SJCRH30 (cell line): ENCODE measurements around the gene KIAA0753. TPM values are rescaled to one million over a fixed set of nuclear protein-coding genes. Genes with fewer than 3 reads are reported as not detected.
"Not testable (repeated sequence)": the region's sequence is repeated elsewhere in the genome, so short reads cannot be mapped to it uniquely, and the experiment has no call there.

ENCODE experiments used
- DNase-seq, 2 experiments: peaks; one replicate each; pipeline ENCODE4 v3.0.0-alpha.2; 2015 to 2020
- H3K27ac ChIP-seq: fragments of 250-450 bp; sonication (Bioruptor Pico); 2 replicates; pipeline ENCODE4 v1.5.1; 2020; ENCODE audit warnings: mild to moderate bottlenecking, moderate library complexity
- H3K27me3 ChIP-seq: fragments of 250-450 bp; sonication (Bioruptor Pico); 2 replicates; pipeline ENCODE4 v1.5.1; 2020; ENCODE audit warnings: mild to moderate bottlenecking, moderate library complexity
- H3K36me3 ChIP-seq: fragments of 250-450 bp; sonication (Bioruptor Pico); 2 replicates; pipeline ENCODE4 v1.5.1; 2020; ENCODE audit warnings: mild to moderate bottlenecking, moderate library complexity
- H3K4me1 ChIP-seq: fragments of 250-450 bp; sonication (Bioruptor Pico); 2 replicates; pipeline ENCODE4 v1.5.1; 2020; ENCODE audit warnings: mild to moderate bottlenecking, moderate library complexity
- H3K4me3 ChIP-seq: fragments of 250-450 bp; sonication (Bioruptor Pico); 2 replicates; pipeline ENCODE4 v1.5.1; 2020; ENCODE audit warnings: mild to moderate bottlenecking, moderate library complexity
- H3K9me3 ChIP-seq: fragments of 250-450 bp; sonication (Bioruptor Pico); replicated peaks from 2 replicates; pipeline ENCODE4 v1.5.1; 2020; ENCODE audit warnings: mild to moderate bottlenecking, moderate library complexity
- total RNA-seq: library from RNA; depleted of rRNA; stranded (reverse); fragments of >200 nt; shearing (Covaris generic); gene quantifications from 2 replicates; pipeline ENCODE4 v1.2.3, GENCODE V29; 2014

KIAA0753 gene
- total RNA-seq, 1 experiment from 2014 or later, result 14.3 TPM

DNA sequence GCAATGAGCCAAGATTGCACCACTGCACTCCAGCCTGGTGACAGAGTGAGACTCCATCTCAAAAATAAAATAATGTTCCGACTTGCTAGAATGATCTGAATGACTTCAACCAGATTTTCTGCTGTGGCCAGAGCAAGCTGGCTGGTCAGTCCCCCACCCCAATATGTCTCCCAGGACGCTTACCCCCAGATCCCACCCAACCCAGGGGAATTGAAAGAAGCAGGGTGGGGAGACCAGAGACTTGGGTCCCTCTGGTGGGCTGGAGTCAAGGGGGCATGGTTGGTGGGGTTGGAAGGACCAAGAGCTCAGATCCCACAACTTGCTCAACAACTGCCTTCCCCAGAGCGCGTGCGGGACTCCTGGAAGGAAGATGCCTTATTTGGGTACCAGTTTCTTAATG lies 17.9 kb upstream of the KIAA0753 start:
- H3K36me3 ChIP-seq, H3K4me3 ChIP-seq, H3K4me1 ChIP-seq, H3K9me3 ChIP-seq, DNase-seq, H3K27me3 ChIP-seq, H3K27ac ChIP-seq: not testable (repeated sequence)

DNA sequence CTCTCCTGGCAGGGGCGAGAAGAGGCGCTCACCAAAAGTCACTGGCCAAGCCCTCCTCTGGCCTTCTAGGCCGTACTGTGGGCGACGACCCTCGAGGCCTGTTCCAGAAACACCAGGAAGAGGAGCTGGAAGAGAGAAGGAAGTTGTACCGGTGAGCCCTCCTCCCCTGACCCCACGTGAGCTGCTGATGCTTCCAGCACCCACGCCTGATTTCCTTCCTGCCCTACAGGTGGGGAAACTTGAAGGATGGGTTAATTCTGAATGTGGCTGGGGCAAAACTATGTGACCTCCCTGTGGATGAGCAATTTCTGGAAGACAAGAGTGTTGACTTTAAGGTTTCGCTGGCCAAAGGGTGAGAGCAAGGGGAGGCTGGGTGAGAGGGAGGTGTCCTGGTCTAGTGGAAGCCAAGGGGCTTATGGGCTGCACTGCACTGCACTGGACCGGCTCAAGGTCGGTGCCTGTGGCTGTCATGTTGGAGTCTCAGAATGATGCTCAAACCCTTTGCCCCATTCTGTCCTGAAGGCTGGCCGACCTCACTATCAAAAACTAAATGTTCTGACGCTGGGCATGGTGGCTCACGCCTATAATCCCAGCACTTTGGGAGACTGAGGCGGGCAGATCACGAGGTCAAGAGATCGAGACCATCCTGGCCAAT lies 17.2 kb upstream of the KIAA0753 start:
- H3K9me3 ChIP-seq, result no peaks in the 10 kb centered on the region
- no peaks in the 10 kb centered on the region for H3K27me3 ChIP-seq
- H3K4me1 ChIP-seq, result no peaks in the 10 kb centered on the region
- no peak overlapping the region for H3K4me3 ChIP-seq
- no peaks in the 10 kb centered on the region for H3K36me3 ChIP-seq
- no peak for DNase-seq
- H3K27ac ChIP-seq, result no peak overlapping the region

DNA sequence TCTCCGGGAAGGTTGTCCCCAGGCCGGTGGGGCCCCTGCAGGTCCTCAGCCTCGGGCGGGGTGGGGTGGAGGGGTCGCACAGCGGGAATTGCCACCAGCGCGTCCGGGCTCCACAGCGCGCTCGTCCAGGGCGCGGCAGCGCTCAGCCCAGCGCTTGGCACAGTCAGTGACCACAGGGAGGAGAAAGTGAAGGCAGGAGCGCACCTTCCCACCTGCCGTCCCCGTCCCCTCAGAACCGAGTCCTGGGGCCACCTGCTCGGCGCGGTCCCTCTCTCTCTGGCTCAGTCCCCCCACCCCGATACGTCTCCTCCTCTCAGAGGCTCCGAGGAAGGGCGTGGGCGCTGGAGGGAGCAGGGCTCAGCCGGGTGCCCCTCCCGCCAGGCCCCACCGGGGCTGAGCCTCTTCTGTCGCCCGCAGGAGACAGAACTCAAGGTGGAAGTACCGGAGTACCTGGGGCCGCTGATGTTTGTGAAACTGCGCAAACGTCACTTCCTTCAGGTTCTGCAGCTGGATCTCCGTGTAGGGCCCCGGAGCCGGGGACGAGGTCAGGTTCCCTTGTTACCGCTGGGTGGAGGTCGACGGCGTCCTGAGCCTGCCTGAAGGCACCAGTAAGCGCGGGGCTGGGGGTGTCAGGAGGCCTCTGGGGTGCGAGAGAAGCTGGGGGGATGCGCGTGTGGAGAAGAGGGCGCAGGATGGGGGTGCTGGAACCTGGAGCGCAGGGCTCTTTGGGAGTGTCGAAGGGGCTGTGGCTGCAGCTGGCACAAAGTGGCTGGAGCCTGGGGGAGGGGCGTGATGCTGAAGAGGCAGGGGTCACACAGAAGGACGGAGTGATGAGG lies 16.5 kb upstream of the KIAA0753 start:
- not testable (repeated sequence) for H3K4me3 ChIP-seq, H3K36me3 ChIP-seq, H3K27ac ChIP-seq, H3K4me1 ChIP-seq, H3K27me3 ChIP-seq, H3K9me3 ChIP-seq, DNase-seq

DNA sequence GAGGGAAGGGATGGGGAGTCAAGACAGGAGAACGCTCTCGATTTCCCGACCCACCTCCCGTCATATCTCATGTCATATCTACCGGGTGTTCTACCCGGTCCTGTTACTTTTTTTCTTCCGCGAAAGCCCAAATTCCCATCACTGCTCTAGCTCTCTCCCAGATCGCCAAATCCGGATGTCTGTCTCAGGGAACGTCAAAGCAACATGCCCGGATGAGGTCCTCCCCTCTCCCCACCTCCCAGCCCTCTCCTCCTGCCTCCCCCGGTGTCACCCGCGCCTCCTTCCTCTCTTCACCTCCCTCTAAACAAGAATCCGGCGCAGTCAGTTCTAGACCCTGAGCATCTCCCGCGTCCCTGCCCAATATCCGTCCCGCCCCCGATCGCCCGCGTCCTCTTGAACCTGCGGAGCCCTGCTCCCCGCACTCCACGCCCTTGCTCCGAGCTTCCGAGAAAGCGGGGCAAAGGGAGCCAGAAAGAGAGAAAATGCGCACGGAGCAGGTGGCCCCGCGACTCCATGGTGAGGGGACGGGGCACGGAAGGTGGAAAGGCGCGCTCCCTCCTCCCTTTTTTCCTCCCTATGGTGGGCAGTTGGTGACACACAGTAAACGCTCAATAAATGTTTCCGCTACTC lies 15.3 kb upstream of the KIAA0753 start:
- H3K4me1 ChIP-seq, H3K36me3 ChIP-seq, DNase-seq, H3K4me3 ChIP-seq, H3K9me3 ChIP-seq, H3K27me3 ChIP-seq, H3K27ac ChIP-seq: not testable (repeated sequence)

DNA sequence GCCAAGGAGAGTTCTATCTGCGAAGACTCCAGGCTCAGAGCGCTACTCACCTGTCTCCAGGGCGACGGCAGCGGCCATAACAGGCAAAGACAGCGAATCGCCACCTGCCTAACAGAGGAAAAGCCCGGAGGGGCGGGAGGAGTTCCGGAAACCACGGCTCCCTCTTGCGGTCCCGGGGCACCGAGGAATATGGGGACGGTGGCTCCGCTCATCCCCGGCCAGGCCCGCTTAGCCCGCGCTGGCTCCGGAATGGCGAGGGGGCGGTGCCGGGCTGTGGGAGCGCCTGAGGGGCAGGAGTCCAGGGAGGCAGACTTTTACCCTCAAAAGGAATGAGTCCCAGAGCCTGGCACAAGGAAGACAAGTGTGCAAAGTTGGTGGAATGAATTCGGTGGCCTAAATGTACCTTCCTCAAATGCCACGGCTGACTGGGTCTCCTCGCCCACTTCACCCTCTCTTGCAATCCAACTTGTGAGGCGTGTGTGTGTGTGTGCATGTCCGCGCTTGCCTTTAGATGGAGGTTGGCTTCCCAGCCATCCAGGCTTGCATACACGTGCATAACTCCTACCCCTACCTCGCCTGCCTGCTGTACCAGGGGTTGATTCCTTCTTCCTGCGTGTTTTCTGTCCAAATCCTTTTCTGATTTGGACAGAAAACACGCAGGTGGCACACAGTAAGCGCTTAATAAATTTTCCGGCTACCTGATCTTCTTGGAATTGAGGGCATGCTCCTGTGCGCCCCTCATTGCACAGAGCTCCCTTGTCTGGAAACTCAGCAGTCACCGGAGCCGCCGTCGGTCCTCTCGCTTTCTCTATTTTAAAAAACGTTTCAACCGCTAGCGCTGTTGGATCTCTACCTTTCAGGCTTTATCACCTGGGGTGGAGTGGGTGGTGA lies 14.6 kb upstream of the KIAA0753 start:
- Histone ChIP-seq H3K27me3 (no peaks in the 10 kb centered on the region), H3K9me3 (no peaks in the 10 kb centered on the region), H3K27ac (no peak overlapping the region), H3K4me1 (peaks cover 3% of the 10 kb centered on the region; the same call in 1 of the 2 replicates), H3K4me3 (no peak overlapping the region), H3K36me3 (no peaks in the 10 kb centered on the region)
- no peak for DNase-seq

DNA sequence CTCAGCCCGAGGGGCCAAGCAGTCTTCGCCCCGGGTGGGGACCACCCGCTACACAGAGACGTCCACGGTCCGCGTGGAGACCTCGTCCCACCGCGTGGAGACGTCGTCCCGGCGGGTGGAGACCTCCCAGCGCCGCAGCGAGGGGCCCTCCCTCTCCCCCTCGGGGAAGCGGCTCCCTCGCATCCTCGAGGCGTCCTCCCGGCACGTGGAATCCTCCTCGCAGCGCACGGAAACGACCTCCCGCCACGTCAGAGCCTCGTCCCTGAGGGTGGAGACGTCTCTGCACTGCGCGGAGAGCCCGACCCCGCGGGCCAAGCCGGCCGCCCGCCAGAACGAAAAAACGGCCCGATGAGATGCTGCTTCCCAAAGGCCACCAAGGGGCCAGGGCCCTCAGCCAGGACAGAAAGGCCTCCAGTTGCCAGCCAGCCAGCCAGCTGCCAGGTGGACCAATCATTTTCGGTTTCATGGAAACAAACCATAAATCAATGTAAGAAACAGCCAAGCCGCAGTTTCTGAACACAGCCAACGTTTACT lies 11.5 kb upstream of the KIAA0753 start:
- Histone ChIP-seq H3K36me3 (0 out of 2 replicates have a peak, but pooled peaks cover 6% of the 10 kb centered on the region), H3K4me1 (peaks cover 3% of the 10 kb centered on the region; the same call in 1 of the 2 replicates), H3K27me3 (no peaks in the 10 kb centered on the region), H3K27ac (peak overlapping the region; percentile 68; the same call in 1 of the 2 replicates), H3K9me3 (no peaks in the 10 kb centered on the region), H3K4me3 (peak overlapping the region; percentile 82)
- DNase-seq, result peak; percentile 38 to 50

DNA sequence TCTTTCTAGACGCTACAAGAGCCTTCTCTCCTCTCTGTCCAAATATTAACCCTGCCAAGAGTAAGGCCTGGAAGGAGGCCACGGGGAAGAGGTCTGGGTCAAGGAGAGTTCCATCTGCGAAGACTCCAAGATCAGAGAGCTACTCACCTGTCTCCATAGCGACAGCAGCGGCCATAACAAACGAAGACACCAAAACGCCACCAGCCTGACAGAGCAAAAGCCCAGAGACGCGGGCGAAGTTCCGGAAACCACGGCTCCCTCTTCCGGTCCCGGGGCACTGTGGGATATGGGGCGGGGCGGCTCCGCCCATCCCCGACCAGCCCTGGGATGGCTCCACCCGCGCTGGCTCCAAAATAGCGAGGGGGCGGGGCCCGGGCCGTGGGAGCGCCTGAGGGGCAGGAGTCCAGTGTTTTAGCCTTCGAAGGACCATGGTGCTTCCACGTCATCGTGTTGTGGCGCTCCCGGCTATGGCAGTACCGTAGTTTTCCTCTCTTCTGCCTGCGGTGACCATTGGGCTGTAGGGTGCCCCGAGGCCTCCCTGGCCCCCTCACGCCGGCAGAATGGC lies 10.9 kb upstream of the KIAA0753 start, which contains the start of the genes C17orf100 and MED31:
Gene C17orf100, plus strand, starts transcription at position 409 of the 565 bp plus-strand sequence. Its CDS starts 152 bp downstream, at position 561.
Gene MED31, minus strand, starts transcription at position 252 of the 565 bp plus-strand sequence. Its CDS starts 77 bp downstream, at position 175.
- H3K4me3 ChIP-seq, result peak within 1 kb of the TSS; percentile 82

DNA sequence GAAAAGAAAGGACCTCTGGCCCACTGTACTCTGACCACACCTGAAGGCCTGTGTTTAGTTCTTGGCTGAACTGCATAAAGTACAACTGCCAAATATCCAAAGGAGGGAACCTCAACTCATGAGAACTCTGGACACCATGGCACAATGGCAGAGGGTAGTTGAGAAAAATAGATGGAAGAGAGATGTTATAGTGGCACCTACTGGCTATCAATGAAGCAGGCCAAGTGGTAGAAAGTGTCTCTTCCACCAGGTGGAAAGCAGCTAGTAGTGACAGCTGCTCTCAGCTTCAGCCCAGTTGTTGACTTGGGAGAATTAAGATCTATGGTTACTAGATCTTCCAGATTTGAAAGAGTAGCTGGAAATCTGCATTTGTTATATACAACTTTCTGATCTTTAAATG lies 7.7 kb upstream of the KIAA0753 start:
- peak in 1 of 2 experiments; percentile 45 for DNase-seq
- no peak overlapping the region for H3K4me3 ChIP-seq
- H3K9me3 ChIP-seq, result no peaks in the 10 kb centered on the region
- peaks cover 11% of the 10 kb centered on the region for H3K36me3 ChIP-seq
- H3K27me3 ChIP-seq, result no peaks in the 10 kb centered on the region
- peaks cover 5% of the 10 kb centered on the region; the same call in 1 of the 2 replicates for H3K4me1 ChIP-seq
- H3K27ac ChIP-seq, result no peak overlapping the region

More for the DNA sequence above, 10.9 kb upstream of the KIAA0753 start, which contains the start of the genes C17orf100 and MED31:
- peak; percentile 92 for DNase-seq
- Histone ChIP-seq H3K4me1 (peaks cover 3% of the 10 kb centered on the region; the same call in 1 of the 2 replicates), H3K9me3 (no peaks in the 10 kb centered on the region), H3K27ac (peak within 1 kb of the TSS; percentile 68), H3K36me3 (0 out of 2 replicates have a peak, but pooled peaks cover 6% of the 10 kb centered on the region), H3K27me3 (no peaks in the 10 kb centered on the region)

DNA sequence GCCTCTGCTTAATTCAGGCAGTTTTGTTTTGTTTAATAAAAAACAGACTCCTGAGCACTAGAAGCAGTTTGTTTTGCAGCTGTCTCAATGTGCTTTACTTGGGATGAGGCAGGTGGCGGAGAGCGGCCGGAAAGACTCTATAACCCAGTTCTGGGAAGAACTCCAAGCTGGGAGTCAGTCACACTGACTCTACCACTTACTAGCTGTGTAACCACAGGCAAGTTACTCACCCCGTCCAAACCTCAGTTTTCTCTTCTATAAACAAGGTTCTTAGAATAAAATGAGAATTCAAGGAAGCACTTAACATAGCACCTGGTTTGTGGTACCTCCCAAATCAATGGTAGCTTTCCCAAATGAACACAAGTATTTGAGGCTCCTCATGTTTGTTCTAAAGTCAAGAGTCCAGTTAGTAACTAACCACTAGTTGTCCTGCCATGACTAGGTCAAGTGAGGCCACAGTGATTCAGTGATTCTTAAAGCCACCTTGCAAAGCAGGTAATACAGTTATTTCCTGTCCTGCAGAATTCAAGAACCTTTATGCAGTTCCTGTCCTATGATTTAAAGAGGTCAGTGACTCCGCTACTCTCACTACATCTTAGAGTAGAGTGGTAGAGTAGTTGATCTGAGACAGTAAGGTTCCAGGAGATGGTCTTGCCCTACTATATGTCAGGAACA lies 3.1 kb upstream of the KIAA0753 start:
- DNase-seq, result peak in 1 of 2 experiments; percentile 28

DNA sequence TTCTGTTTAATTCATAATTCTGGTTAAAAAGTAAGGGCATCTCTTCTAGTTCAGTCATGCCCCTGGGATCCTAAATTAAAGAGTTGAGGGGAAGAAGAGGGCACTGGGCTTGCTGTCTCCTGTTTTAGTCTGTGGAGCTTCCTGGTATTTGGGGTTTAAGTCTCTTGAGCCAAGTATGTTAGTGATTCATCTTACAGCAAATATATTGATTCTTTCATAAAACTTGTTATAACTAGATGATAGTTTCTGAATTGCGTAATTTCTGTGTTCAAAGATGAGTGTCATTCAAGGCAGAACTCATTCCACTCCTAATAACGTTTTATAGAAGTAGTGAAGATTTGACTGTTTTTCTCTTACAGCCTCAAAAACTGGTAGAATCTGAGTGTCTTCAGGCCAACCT lies 2.1 kb upstream of the KIAA0753 start:
- H3K4me3 ChIP-seq, result no peak overlapping the region
- DNase-seq, result no peak
- peaks cover 7% of the 10 kb centered on the region for H3K36me3 ChIP-seq
- no peaks in the 10 kb centered on the region for H3K9me3 ChIP-seq
- H3K4me1 ChIP-seq, result 0 out of 2 replicates have a peak, but pooled peaks cover 8% of the 10 kb centered on the region
- no peak overlapping the region for H3K27ac ChIP-seq
- H3K27me3 ChIP-seq, result no peaks in the 10 kb centered on the region

More for the DNA sequence above, 3.1 kb upstream of the KIAA0753 start:
- no peaks in the 10 kb centered on the region for H3K9me3 ChIP-seq
- H3K4me1 ChIP-seq, result 0 out of 2 replicates have a peak, but pooled peaks cover 8% of the 10 kb centered on the region
- no peak overlapping the region for H3K27ac ChIP-seq
- no peaks in the 10 kb centered on the region for H3K27me3 ChIP-seq
- H3K4me3 ChIP-seq, result no peak overlapping the region
- peaks cover 8% of the 10 kb centered on the region for H3K36me3 ChIP-seq

DNA sequence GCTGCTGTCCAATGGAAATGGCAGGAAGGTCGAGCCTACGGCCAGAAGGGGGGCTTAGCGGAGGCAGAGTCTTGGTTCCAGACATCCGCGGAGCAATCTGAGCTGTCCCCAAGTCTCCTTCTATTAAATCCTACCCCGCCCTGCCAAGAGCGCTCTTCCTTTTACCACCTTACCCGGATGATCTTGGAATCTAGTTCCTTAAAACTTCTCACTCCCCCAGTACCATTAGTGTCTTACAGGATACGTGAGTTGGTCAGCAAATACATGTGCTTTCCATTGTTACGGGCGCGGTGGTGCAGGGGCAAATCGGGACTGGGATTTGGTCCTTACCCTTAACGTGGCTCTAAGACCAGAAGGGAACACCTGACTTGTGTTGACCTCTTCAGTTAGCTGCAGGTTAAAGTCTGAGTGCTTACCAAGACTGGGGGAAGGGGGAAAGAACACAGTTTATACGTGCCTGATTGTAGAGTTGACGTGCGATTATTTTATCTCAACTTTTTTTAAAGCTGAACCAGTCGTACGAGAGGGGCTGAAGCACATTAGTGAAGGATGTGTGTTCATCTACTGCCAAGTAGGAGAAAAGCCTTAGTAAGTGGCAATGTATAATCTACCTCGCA lies 844 bp upstream of the KIAA0753 start:
- H3K4me1 ChIP-seq, result 0 out of 2 replicates have a peak, but pooled peaks cover 8% of the 10 kb centered on the region
- H3K36me3 ChIP-seq, result peaks cover 7% of the 10 kb centered on the region
- no peaks in the 10 kb centered on the region for H3K9me3 ChIP-seq
- DNase-seq, result no peak
- peak overlapping the region; percentile 68 for H3K4me3 ChIP-seq
- H3K27ac ChIP-seq, result peak overlapping the region; percentile 76
- H3K27me3 ChIP-seq, result no peaks in the 10 kb centered on the region

DNA sequence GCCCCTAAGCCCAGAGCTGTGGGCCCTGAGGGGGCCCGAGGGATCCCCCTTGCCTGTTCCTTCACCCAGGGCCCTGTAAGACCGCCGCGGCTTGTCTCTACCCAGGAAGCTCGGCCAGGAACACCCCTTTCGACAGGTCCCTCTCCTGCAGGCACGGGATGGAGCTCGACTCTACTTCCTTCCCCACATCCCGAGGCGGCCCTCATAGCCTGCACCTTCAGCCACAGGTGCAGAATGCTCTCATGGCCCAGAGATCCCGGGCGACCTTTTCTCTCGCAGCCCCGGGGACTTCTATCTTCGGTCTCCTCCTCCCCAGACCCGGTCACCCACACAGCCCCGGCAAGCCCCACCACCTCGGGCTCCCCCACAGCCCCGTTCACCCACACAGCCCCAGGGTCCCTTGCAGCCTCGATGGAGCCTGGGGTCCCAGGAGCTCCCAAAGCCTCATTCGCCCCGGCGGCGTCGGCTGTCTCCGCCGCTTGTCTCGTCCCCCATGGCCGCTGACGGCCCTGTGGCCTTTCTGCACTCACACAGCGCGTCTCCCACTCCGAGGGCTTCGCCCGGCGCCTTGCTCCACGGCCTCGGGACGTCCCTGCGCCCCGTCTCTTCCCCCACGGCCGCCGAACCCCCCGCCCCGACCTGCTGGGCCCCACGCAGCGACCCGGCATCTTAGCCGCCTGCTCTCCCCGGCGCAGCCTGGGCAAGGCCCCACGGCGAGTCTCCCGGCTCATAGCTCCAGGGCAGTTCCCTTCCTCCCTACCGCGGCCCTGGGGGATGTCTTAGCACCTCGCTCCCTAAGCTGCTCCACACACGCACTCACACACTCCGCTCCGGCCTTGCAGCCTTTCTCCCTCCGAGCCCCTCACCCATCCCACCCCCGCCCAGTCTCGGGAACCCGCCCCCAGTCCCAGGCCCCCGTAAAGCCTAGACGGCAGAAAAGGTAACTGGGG lies 650 bp downstream of the KIAA0753 start:
- H3K27me3 ChIP-seq, result no peaks in the 10 kb centered on the region
- H3K4me3 ChIP-seq, result peak overlapping the region; percentile 68
- H3K4me1 ChIP-seq, result 0 out of 2 replicates have a peak, but pooled peaks cover 8% of the 10 kb centered on the region
- peaks cover 7% of the 10 kb centered on the region for H3K36me3 ChIP-seq
- H3K9me3 ChIP-seq, result no peaks in the 10 kb centered on the region
- DNase-seq, result peak; percentile 33 to 44
- peak overlapping the region; percentile 76 for H3K27ac ChIP-seq
